ENCODE results near the gene DHCR7. TPM values are rescaled to one million over a fixed set of nuclear protein-coding genes. Genes with fewer than 3 reads are reported as not detected.
A peak's percentile ranks its signal among the peaks of the same experiment; 100 is the strongest.

The DHCR7 gene
- polyA plus RNA-seq, 1 donor from 2014 or later: 30.1 TPM

DNA sequence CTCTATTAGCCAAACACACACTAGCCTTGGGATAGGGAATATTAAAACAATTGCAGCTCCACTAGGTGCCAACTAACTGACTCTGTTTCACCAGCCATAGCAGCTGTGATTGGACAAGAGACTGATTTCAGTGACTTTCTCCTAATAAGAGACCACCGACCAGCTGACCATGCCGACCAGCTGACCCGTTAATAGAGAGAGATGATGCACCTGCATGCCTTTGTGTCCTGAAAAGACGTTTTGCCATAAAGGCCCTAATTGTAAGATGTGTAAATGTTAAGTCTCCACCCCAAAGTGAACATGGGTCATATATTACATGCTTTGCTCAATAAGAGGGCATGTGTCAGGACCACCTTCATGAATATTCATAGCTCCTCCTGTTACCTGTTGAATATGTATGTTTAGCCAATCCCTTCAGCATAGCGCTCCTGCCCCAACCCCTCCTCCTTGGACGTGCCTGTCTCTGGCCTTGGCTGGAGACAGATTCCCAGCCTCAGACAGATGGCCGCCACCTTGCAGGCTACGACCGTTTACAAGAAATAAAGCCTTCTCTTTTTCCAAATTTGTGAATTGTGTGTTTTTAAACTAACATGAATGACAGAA, 3.5 kb upstream of the DHCR7 start:
- no peaks in the 10 kb centered on the region for H3K27me3 ChIP-seq (ENCODE audit: insufficient read depth, low read depth, low read length)
- H3K36me3 ChIP-seq (ENCODE audit: insufficient read depth, low read length): no peaks in the 10 kb centered on the region
- H2AFZ ChIP-seq (ENCODE audit: low read depth, low read length): no peak overlapping the region
- H3K9me2 ChIP-seq (ENCODE audit: insufficient read depth, low read length): no peaks in the 10 kb centered on the region
- no peaks in the 10 kb centered on the region for H4K20me1 ChIP-seq (ENCODE audit: insufficient read depth)
- TF ChIP-seq RAD21 (conservative IDR thresholded peaks at IDR 0.05) (no peak), REST (IDR thresholded peaks at IDR 0.05; ENCODE audit: borderline replicate concordance) (no peak), EZH2 (IDR thresholded peaks at IDR 0.05; ENCODE audit: borderline replicate concordance, insufficient read depth, low read length, poor library complexity, severe bottlenecking) (no peak)
- H3K27ac ChIP-seq (ENCODE audit: low read length): no peak overlapping the region
- H3F3A ChIP-seq (ENCODE audit: insufficient read depth, low read length, poor library complexity, severe bottlenecking): peaks cover 3% of the 10 kb centered on the region
- no peak overlapping the region for H3K9ac ChIP-seq (ENCODE audit: low read length)
- H3K79me2 ChIP-seq (replicated peaks; ENCODE audit: insufficient read depth, low read length): peaks cover 32% of the 10 kb centered on the region
- peak overlapping the region; percentile 100 for H3K4me3 ChIP-seq (ENCODE audit: low read length)
- no peaks in the 10 kb centered on the region for H3K9me3 ChIP-seq (ENCODE audit: low read length)
- no peak overlapping the region for H3K4me2 ChIP-seq (ENCODE audit: low read length)

GRCh38 chr11:71450939-71451338, 2.7 kb upstream of the DHCR7 start:
- no peaks in the 10 kb centered on the region for H3K36me3 ChIP-seq (ENCODE audit: insufficient read depth, low read length)
- H3F3A ChIP-seq (ENCODE audit: insufficient read depth, low read length, poor library complexity, severe bottlenecking): peaks cover 3% of the 10 kb centered on the region
- H2AFZ ChIP-seq (ENCODE audit: low read depth, low read length): no peak overlapping the region
- H3K9me2 ChIP-seq (ENCODE audit: insufficient read depth, low read length): no peaks in the 10 kb centered on the region
- peaks cover 37% of the 10 kb centered on the region for H3K79me2 ChIP-seq (replicated peaks; ENCODE audit: insufficient read depth, low read length)
- H3K4me2 ChIP-seq (ENCODE audit: low read length): no peak overlapping the region
- H3K9ac ChIP-seq (ENCODE audit: low read length): no peak overlapping the region
- no peaks in the 10 kb centered on the region for H4K20me1 ChIP-seq (ENCODE audit: insufficient read depth)
- no peaks in the 10 kb centered on the region for H3K9me3 ChIP-seq (ENCODE audit: low read length)
- no peaks in the 10 kb centered on the region for H3K27me3 ChIP-seq (ENCODE audit: insufficient read depth, low read depth, low read length)
- no peak overlapping the region for H3K27ac ChIP-seq (ENCODE audit: low read length)
- TF ChIP-seq REST (IDR thresholded peaks at IDR 0.05; ENCODE audit: borderline replicate concordance): no peak
- TF ChIP-seq EZH2 (IDR thresholded peaks at IDR 0.05; ENCODE audit: borderline replicate concordance, insufficient read depth, low read length, poor library complexity, severe bottlenecking): no peak
- TF ChIP-seq POLR2AphosphoS5 (IDR thresholded peaks at IDR 0.05): no peak
- TF ChIP-seq RAD21 (conservative IDR thresholded peaks at IDR 0.05): no peak
- no peak for TF ChIP-seq SMC3 (conservative IDR thresholded peaks at IDR 0.05; ENCODE audit: poor library complexity)
- no peak for TF ChIP-seq EP300 (conservative IDR thresholded peaks at IDR 0.05; ENCODE audit: poor library complexity, severe bottlenecking)
- TF ChIP-seq, protein P1, sequence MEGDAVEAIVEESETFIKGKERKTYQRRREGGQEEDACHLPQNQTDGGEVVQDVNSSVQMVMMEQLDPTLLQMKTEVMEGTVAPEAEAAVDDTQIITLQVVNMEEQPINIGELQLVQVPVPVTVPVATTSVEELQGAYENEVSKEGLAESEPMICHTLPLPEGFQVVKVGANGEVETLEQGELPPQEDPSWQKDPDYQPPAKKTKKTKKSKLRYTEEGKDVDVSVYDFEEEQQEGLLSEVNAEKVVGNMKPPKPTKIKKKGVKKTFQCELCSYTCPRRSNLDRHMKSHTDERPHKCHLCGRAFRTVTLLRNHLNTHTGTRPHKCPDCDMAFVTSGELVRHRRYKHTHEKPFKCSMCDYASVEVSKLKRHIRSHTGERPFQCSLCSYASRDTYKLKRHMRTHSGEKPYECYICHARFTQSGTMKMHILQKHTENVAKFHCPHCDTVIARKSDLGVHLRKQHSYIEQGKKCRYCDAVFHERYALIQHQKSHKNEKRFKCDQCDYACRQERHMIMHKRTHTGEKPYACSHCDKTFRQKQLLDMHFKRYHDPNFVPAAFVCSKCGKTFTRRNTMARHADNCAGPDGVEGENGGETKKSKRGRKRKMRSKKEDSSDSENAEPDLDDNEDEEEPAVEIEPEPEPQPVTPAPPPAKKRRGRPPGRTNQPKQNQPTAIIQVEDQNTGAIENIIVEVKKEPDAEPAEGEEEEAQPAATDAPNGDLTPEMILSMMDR (IDR thresholded peaks at IDR 0.05; ENCODE audit: poor library complexity, severe bottlenecking): no peak
- no peak for TF ChIP-seq TAF1 (IDR thresholded peaks at IDR 0.05; ENCODE audit: low read depth)
- TF ChIP-seq MXI1 (conservative IDR thresholded peaks at IDR 0.05; ENCODE audit: poor library complexity, severe bottlenecking): no peak
- H3K4me3 ChIP-seq (ENCODE audit: low read length): peak overlapping the region; percentile 16
